Parathyroid adenoma (tissue), 2 donors: ENCODE data around the gene CNTNAP2.

Experiments used
- H2AFZ ChIP-seq: fragments of 300-600 bp; sonication (generic); one replicate; pipeline ENCODE4 v1.7.0; 2017; ENCODE audit warnings: antibody characterized with exemption, mild to moderate bottlenecking
- H3K27ac ChIP-seq: fragments of 300-600 bp; sonication (generic); one replicate; pipeline ENCODE4 v1.7.0; 2017
- H3K27me3 ChIP-seq: fragments of 300-600 bp; sonication (generic); one replicate; pipeline ENCODE4 v1.7.0; 2017; ENCODE audit warnings: low read length; ENCODE audit not compliant: control insufficient read depth, insufficient read depth
- H3K36me3 ChIP-seq: fragments of 300-600 bp; sonication (generic); one replicate; pipeline ENCODE4 v1.7.0; 2017; ENCODE audit warnings: low read length; ENCODE audit not compliant: control insufficient read depth, insufficient read depth
- H3K4me1 ChIP-seq: fragments of 300-600 bp; sonication (generic); one replicate; pipeline ENCODE4 v1.7.0; 2017; ENCODE audit warnings: control low read depth
- H3K4me2 ChIP-seq: fragments of 300-600 bp; sonication (generic); one replicate; pipeline ENCODE4 v1.7.0; 2017; ENCODE audit warnings: low read length
- H3K4me3 ChIP-seq: fragments of 300-600 bp; sonication (generic); one replicate; pipeline ENCODE4 v1.7.0; 2017; ENCODE audit warnings: low read depth, low read length
- H3K79me2 ChIP-seq: fragments of 300-600 bp; sonication (generic); one replicate; pipeline ENCODE4 v1.7.0; 2017; ENCODE audit warnings: control low read depth
- H3K9ac ChIP-seq: fragments of 300-600 bp; sonication (generic); one replicate; pipeline ENCODE4 v1.7.0; 2017; ENCODE audit warnings: mild to moderate bottlenecking
- H3K9me3 ChIP-seq: fragments of 300-600 bp; sonication (generic); one replicate; pipeline ENCODE4 v1.7.0; 2017; ENCODE audit warnings: low read length; ENCODE audit not compliant: control insufficient read depth
- TF ChIP-seq, protein P1 (sequence below): fragments of 300-600 bp; sonication (generic); IDR thresholded peaks from one replicate; pipeline ENCODE4 v1.7.0; 2017; ENCODE audit warnings: antibody characterized with exemption, mild to moderate bottlenecking
- donor health status: primary hyperparathyroidism.

CNTNAP2 gene

DNA sequence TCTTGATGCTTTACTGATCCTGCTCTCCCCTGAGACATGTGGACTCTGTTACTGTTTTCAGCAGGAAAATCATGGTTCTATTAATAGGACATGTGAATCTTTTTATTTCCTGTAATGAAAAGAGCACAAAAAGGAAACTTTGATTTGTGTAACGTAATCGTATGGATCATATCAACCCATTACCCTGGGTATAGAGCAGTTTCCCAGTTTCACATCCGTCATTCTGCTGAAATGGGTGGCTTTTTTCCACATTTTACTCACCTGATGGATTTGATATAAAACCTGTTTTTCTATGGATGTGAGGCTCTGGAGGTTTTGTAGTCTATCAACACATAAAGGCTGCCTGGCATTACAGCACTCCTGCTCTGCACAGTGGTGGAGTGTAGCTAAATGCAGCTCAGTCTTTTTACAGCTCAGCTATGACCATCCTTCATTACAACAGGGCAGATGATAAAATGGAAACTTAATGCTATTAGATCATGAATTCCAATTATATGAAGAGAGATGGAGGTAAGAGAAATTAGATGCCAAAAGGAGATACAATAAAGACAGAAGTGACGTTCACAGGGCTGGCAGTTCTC lies 1987.6 kb downstream of the CNTNAP2 start:
- Histone ChIP-seq H3K27me3 (no peaks in the 10 kb centered on the region), H3K79me2 (no peaks in the 10 kb centered on the region), H2AFZ (no peak overlapping the region), H3K4me2 (no peak overlapping the region), H3K4me1 (no peaks in the 10 kb centered on the region), H3K4me3 (no peak overlapping the region), H3K9me3 (no peaks in the 10 kb centered on the region), H3K27ac (no peak overlapping the region), H3K36me3 (no peaks in the 10 kb centered on the region), H3K9ac (no peak overlapping the region)
- TF ChIP-seq, protein P1, sequence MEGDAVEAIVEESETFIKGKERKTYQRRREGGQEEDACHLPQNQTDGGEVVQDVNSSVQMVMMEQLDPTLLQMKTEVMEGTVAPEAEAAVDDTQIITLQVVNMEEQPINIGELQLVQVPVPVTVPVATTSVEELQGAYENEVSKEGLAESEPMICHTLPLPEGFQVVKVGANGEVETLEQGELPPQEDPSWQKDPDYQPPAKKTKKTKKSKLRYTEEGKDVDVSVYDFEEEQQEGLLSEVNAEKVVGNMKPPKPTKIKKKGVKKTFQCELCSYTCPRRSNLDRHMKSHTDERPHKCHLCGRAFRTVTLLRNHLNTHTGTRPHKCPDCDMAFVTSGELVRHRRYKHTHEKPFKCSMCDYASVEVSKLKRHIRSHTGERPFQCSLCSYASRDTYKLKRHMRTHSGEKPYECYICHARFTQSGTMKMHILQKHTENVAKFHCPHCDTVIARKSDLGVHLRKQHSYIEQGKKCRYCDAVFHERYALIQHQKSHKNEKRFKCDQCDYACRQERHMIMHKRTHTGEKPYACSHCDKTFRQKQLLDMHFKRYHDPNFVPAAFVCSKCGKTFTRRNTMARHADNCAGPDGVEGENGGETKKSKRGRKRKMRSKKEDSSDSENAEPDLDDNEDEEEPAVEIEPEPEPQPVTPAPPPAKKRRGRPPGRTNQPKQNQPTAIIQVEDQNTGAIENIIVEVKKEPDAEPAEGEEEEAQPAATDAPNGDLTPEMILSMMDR = no peak

DNA sequence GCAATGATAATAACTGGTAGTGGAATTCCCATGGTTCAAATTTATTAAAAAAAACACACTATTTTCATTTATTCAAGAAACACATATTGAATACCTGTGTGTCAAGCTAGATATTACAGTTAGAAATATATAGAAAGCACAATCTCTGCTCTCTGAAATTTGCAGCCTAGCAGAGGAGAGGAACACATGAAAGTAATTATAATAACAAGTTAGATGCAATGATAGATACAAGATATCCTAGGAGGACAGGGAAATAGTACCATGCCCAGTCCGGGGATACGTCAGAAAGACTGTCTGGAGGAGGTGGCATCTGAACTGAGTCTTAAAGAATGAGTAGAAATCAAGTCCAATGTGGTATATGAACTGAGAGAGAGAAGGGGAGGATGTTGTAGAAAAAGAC lies 1988.3 kb downstream of the CNTNAP2 start:
- H3K27me3 ChIP-seq = no peaks in the 10 kb centered on the region
- no peak overlapping the region for H2AFZ ChIP-seq
- H3K4me3 ChIP-seq = no peak overlapping the region
- H3K4me1 ChIP-seq = no peaks in the 10 kb centered on the region
- H3K9ac ChIP-seq = no peak overlapping the region
- H3K4me2 ChIP-seq = no peak overlapping the region
- H3K9me3 ChIP-seq = no peaks in the 10 kb centered on the region
- H3K36me3 ChIP-seq = no peaks in the 10 kb centered on the region
- H3K79me2 ChIP-seq = no peaks in the 10 kb centered on the region
- H3K27ac ChIP-seq = no peak overlapping the region
- TF ChIP-seq, protein P1 = no peak

DNA sequence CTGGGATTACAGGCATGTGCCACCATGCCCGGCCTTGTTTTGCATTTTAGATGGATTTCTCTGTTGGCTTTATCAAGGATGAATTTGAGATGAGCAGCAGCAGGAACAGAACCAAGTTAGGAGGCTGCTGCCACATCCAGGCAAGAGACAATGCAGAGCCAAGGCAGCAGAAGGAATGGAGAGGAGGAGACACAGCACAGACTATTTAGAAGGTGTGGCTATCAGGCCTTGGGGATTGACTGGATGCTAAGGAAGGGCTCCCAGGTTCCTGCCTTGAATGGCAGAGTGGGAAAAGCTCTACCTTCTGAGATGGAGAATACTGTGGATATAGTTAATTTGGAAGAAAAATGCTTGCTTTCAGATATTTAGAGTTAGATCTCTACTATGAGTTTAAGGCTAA lies 1989.3 kb downstream of the CNTNAP2 start:
- no peaks in the 10 kb centered on the region for H3K36me3 ChIP-seq
- no peak overlapping the region for H3K4me3 ChIP-seq
- no peak overlapping the region for H3K4me2 ChIP-seq
- H3K4me1 ChIP-seq = no peaks in the 10 kb centered on the region
- no peak overlapping the region for H3K27ac ChIP-seq
- H3K9ac ChIP-seq = no peak overlapping the region
- no peaks in the 10 kb centered on the region for H3K79me2 ChIP-seq
- H3K9me3 ChIP-seq = no peaks in the 10 kb centered on the region
- H2AFZ ChIP-seq = no peak overlapping the region
- TF ChIP-seq, protein P1 = no peak
- no peaks in the 10 kb centered on the region for H3K27me3 ChIP-seq

DNA sequence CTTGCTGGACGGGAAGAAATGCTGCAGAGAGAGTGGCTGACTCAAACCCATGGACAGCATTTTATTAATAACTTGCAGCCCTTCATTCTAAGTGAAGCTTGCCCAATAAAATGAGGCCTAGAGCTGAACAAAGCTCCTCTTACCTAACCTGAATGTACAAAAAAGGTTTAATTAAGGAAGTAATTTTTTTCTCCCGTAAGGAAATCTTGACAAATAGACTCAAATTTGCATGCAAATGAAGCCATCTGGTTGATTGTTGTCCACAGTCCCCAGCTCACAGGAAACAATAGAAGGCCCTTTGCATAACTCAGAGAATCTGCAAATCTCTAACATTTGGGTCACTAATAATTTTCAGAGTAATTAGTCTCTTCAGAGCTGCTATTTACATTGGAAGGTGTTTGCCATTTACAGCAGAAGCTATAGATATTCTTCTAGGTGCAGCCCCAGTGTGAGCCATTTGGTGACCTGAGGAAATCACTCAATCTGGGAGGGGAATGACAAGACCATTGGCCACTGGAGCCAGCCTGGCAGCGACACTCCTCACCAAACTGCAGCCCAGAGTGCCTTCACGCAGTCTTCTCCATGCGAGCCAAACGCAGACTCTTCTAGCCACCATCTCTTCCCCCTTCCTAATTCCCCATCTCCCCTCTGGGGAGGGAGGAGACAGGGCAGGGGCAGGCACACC lies 1991.0 kb downstream of the CNTNAP2 start:
- Histone ChIP-seq H3K9me3 (no peaks in the 10 kb centered on the region), H3K9ac (no peak overlapping the region), H3K4me3 (no peak overlapping the region), H3K27me3 (no peaks in the 10 kb centered on the region), H3K27ac (no peak overlapping the region), H2AFZ (no peak overlapping the region), H3K4me1 (no peaks in the 10 kb centered on the region), H3K4me2 (no peak overlapping the region), H3K36me3 (no peaks in the 10 kb centered on the region), H3K79me2 (no peaks in the 10 kb centered on the region)
- TF ChIP-seq, protein P1 = no peak

DNA sequence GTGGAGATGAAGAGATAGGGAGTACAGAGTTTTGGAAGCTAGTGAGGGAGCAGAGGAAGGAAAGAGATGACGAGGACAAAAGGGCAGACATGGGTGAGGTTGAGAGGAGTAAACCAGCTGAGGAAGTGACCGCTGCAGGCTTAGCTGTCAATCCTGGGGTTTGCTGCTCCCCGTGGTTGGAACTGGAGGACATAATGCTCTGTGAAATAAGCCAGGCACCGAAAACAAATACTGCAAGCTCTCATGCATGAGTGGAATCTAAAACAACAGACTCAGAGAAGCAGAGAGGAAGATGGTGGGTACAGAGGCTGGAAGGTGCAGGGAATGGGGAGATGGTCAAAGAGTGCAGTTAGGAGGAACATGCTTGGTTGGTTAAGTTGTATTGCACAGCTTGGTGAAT lies 1991.8 kb downstream of the CNTNAP2 start:
- H3K27ac ChIP-seq = no peak overlapping the region
- H3K4me2 ChIP-seq = no peak overlapping the region
- no peak overlapping the region for H2AFZ ChIP-seq
- no peaks in the 10 kb centered on the region for H3K79me2 ChIP-seq
- no peaks in the 10 kb centered on the region for H3K9me3 ChIP-seq
- TF ChIP-seq, protein P1 = no peak
- no peaks in the 10 kb centered on the region for H3K4me1 ChIP-seq
- H3K36me3 ChIP-seq = no peaks in the 10 kb centered on the region
- H3K9ac ChIP-seq = no peak overlapping the region
- no peaks in the 10 kb centered on the region for H3K27me3 ChIP-seq
- H3K4me3 ChIP-seq = no peak overlapping the region
